Mammary epithelial cell (primary cell): Measurements from ENCODE around the gene MAGEB18.

Experiments used
- CTCF ChIP-seq, 2 donors: IDR thresholded peaks in 1 of 2; conservative IDR thresholded peaks in 1 of 2; 2 replicates each; pipeline ENCODE4 v1.5.1; 2011 to 2012; ENCODE audit warnings: inconsistent platforms in 2 of 2, low read length in 2 of 2, mild to moderate bottlenecking in 2 of 2, control low read depth in 1 of 2, low read depth in 1 of 2; ENCODE audit not compliant: insufficient read depth in 1 of 2; ENCODE audit errors: extremely low read depth in 1 of 2
- EZH2 ChIP-seq: IDR thresholded peaks from 2 replicates; pipeline ENCODE4 v1.6.1; 2012; ENCODE audit warnings: low read length, inconsistent platforms, borderline replicate concordance

GRCh38 chrX:26109142-26109541 lies 29.0 kb upstream of the MAGEB18 start:
- TF ChIP-seq EZH2 (no peak), CTCF (conservative IDR thresholded peaks at IDR 0.05 in 1 of 2, IDR thresholded peaks at IDR 0.05 in 1 of 2; ENCODE audit: extremely low read depth in 1 of 2, insufficient read depth in 1 of 2, low read depth in 1 of 2, low read length in 2 of 2) (no peak)
